PFSK-1 (cell line): ENCODE results near the gene WLS.

Experiments used
- FOXP2 ChIP-seq: optimal IDR thresholded peaks from 2 replicates; pipeline ENCODE3; 2011; ENCODE audit warnings: borderline replicate concordance, control low read depth, inconsistent platforms; ENCODE audit not compliant: insufficient read depth; ENCODE audit errors: extremely low read length, extremely low read depth
- POLR2AphosphoS5 ChIP-seq: IDR thresholded peaks from 2 replicates; pipeline ENCODE4 v1.6.1; 2012; ENCODE audit warnings: low read depth, mild to moderate bottlenecking, control low read depth, low read length, moderate library complexity
- REST ChIP-seq, 2 experiments: IDR thresholded peaks; 2 replicates each; pipeline versions ENCODE4 v1.6.1 to v1.8.0; 2011 to 2012; ENCODE audit warnings: low read depth in 2 of 2, low read length in 2 of 2, control low read depth in 1 of 2, inconsistent platforms in 1 of 2, mild to moderate bottlenecking in 1 of 2, moderate library complexity in 1 of 2; ENCODE audit not compliant: insufficient read depth in 1 of 2
- SIN3A ChIP-seq: IDR thresholded peaks from 2 replicates; pipeline ENCODE4 v1.6.1; 2012; ENCODE audit warnings: mild to moderate bottlenecking, low read length, moderate library complexity, borderline replicate concordance; ENCODE audit not compliant: insufficient read depth
- TAF1 ChIP-seq: IDR thresholded peaks from 2 replicates; pipeline ENCODE4 v1.6.1; 2012; ENCODE audit warnings: low read length, control low read depth, borderline replicate concordance; ENCODE audit not compliant: insufficient read depth

WLS gene

GRCh38 chr1:68116643-68117235, 115.6 kb downstream of the WLS start:
- TF ChIP-seq REST (IDR thresholded peaks at IDR 0.05; ENCODE audit: insufficient read depth in 1 of 2, low read depth in 2 of 2, low read length in 2 of 2) = no peak
- TF ChIP-seq POLR2AphosphoS5 = no peak
- TF ChIP-seq FOXP2 = no peak
- TF ChIP-seq SIN3A = no peak
- TF ChIP-seq TAF1 = no peak

GRCh38 chr1:68115308-68115707, 117.0 kb downstream of the WLS start:
- TF ChIP-seq TAF1 (no peak), FOXP2 (no peak), REST (IDR thresholded peaks at IDR 0.05; ENCODE audit: insufficient read depth in 1 of 2, low read depth in 2 of 2, low read length in 2 of 2) (no peak), POLR2AphosphoS5 (no peak), SIN3A (no peak)

GRCh38 chr1:68113966-68114365, 118.4 kb downstream of the WLS start:
- no peak for TF ChIP-seq SIN3A
- TF ChIP-seq POLR2AphosphoS5 = no peak
- TF ChIP-seq FOXP2 = no peak
- TF ChIP-seq TAF1 = no peak
- no peak for TF ChIP-seq REST (IDR thresholded peaks at IDR 0.05; ENCODE audit: insufficient read depth in 1 of 2, low read depth in 2 of 2, low read length in 2 of 2)

- no peak for TF ChIP-seq FOXP2
- no peak for TF ChIP-seq TAF1
- no peak for TF ChIP-seq REST (IDR thresholded peaks at IDR 0.05; ENCODE audit: insufficient read depth in 1 of 2, low read depth in 2 of 2, low read length in 2 of 2)
- no peak for TF ChIP-seq SIN3A
- no peak for TF ChIP-seq POLR2AphosphoS5
These were observed 119.5 kb downstream of the WLS start for GRCh38 chr1:68112835-68113243.
